AG10803 (cell line): Measurements from ENCODE around the gene CYFIP1.

Experiments used
- DNase-seq: peaks from one replicate; pipeline ENCODE4 v3.0.0; 2010; ENCODE audit warnings: low read depth
- H3K4me3 ChIP-seq: 2 replicates; pipeline ENCODE4 v1.5.1; 2011; ENCODE audit warnings: mild to moderate bottlenecking, low read length, control low read depth
- TF ChIP-seq, protein P1 (sequence below): conservative IDR thresholded peaks from 2 replicates; pipeline ENCODE4 v1.5.1; 2011; ENCODE audit warnings: mild to moderate bottlenecking, low read length, control low read depth, inconsistent platforms

CYFIP1 gene

DNA sequence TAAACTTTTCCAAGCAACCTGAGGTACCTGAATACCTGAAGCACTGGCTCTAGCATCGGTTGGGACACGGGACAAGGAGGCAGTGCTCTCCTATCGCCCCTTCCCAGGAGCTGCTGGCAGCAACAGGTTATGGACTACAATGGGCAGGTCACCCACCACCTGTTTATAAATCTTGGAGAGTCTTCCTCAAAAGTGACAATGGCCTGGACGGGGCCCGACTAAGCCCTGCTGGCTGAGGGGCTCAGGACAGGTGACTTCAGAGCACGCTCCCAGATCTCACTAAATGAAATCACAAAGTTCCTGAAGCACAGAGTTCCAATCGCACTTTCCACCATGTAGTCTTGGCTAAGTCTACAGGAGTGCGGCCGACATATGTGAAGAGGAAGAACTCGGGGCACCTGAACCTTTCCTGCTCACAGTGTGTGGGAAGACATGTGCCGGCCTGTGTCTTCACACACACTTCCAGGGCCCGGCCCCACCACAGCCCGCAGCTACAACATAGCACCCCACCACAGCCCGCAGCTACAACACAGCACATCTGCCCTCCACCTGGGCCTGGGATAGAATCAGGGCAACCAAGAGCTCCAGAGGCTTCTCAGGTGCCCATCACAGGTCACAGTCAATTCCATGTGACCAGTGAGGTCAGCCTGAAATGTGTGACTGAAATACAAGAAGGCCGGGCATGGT lies 12.9 kb downstream of the CYFIP1 start:
- H3K4me3 ChIP-seq: no peak overlapping the region
- DNase-seq: no peak
- TF ChIP-seq, protein P1, sequence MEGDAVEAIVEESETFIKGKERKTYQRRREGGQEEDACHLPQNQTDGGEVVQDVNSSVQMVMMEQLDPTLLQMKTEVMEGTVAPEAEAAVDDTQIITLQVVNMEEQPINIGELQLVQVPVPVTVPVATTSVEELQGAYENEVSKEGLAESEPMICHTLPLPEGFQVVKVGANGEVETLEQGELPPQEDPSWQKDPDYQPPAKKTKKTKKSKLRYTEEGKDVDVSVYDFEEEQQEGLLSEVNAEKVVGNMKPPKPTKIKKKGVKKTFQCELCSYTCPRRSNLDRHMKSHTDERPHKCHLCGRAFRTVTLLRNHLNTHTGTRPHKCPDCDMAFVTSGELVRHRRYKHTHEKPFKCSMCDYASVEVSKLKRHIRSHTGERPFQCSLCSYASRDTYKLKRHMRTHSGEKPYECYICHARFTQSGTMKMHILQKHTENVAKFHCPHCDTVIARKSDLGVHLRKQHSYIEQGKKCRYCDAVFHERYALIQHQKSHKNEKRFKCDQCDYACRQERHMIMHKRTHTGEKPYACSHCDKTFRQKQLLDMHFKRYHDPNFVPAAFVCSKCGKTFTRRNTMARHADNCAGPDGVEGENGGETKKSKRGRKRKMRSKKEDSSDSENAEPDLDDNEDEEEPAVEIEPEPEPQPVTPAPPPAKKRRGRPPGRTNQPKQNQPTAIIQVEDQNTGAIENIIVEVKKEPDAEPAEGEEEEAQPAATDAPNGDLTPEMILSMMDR: no peak

DNA sequence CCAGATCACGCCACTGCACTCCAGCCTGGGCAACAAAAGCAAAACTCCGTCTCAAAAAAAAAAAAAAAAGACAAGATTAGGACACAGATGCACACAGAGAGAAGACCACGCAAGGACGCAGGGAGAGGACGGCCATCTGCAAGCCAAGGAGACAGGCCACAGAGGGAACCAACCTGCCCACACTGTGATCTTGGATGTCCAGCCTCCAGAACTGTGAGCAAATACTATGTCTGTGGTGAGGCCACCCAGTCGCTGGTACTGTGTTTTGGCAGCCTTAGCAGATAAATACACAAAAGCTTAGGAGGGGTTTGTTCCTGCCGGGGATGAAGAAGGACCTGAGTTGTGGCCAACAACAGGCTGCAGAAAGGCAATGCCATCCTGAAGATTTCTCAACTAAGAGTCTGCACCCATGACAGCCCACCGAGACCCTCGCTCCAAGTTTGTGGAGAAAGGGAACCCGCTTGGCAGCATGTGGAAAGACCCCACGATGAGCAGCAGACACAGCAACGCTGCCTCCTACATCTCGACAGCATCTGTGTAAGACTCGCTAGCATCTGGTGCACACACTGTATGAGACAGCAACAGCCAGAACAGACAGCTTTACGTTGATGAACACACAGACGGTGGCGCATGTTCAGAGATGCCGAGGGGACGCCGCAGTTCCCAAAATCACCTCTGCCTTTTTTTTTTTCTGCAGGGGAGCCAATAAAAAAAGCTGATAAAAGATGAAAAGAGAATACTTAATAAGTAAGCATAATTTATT lies 13.7 kb downstream of the CYFIP1 start:
- no peak for DNase-seq
- no peak overlapping the region for H3K4me3 ChIP-seq
- TF ChIP-seq, protein P1: no peak

DNA sequence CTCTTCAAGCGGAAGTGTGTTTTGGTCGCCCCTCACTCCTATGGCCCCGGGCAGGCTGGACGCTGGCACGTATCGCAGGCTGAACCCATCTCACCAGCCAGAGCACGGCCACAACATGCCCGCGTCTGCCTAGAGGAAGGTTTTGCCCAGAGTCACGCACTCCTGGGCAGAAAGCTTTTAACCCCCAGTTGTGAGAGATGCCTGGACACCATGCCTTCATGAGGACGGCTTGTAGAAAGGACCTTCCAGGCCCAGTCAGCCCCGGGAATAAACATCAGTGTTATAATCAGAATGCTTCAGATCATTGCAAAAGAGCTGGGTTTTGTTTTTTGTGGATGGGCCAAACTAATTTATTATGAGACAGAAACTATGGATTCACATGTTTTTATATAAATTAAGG lies 16.5 kb downstream of the CYFIP1 start:
- peak overlapping the region; percentile 5; the same call in 1 of the 2 replicates for H3K4me3 ChIP-seq
- TF ChIP-seq, protein P1: no peak
- peak; percentile 53 for DNase-seq

DNA sequence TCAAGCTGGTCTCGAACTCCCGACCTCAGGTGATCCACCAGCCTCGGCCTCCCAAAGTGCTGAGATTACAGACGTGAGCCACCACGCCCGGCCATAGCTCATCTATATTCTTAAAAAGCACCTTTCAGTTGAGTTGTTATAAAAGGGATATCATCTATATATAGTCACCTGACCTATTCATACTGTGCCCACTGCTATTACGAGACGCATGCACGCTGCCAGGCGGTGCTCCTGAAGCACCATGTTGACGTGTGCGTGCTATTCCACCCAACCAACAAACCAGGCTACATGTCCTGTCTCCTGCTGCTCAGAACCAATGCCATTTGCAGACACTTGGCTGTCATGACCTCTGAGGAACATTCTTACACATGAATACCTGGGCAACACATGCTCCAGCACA lies 17.6 kb downstream of the CYFIP1 start:
- no peak overlapping the region for H3K4me3 ChIP-seq
- DNase-seq: no peak
- TF ChIP-seq, protein P1: no peak

DNA sequence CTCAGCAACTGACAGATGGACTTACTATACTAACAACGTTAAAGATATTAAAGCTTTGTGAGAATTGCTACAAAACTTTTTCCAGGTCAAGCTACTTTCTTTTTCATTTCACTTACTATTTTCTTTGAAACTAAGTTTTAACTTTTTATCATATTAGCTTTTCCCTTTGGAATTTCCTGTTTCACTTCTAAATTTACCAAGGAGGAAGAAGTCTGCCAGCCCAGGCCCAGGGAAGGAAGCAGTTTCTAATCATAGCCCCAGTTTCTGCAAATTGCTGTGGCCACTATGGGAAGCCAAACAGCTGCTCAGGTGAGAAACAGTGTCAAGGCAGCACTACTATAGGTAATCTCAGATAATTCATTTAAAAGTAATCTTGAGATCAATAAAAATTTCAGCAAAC lies 18.4 kb downstream of the CYFIP1 start:
- H3K4me3 ChIP-seq: 0 out of 2 replicates have a peak overlapping the region, but pooled peaks have one; percentile 6
- DNase-seq: peak; percentile 44
- TF ChIP-seq, protein P1: no peak

DNA sequence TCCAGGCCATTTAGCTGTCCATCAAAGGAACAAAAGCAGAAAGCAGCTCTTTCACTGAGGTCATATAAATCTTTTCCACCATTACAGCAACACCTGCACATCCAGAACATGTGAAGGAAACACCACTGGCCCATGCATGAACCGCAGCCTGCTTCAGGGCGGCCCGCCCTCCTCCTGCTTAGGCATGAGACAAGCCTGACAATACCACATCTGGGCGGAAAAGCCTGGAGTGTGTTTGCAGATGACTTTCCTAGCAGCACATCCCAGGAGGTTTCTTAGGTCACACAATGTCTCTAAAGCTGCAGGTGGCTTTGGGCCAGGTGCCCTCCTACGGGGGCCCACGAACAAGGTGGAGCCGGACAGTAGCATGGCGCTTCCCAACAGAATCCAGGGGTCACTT lies 19.6 kb downstream of the CYFIP1 start:
- TF ChIP-seq, protein P1: no peak
- DNase-seq: no peak
- no peak overlapping the region for H3K4me3 ChIP-seq

DNA sequence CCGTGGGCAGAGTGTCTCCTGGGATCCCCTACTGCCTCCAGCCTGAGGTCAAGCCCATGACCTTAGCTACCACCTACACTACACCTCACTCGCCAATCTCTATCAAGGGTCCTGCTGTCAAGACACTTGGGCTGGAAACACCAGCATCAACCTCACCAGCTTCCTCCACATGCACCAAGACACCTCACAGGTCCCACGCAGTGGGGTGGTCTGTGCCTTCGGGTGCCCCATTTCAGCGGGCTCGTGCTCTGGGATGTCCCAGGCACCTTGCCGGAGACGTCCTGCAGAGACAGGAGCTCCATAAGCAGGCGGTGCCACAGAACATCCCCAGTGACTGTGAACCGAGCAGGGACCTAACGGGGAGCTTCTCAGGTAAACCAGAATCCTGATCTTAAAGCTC lies 20.0 kb downstream of the CYFIP1 start:
- no peak for DNase-seq
- H3K4me3 ChIP-seq: no peak overlapping the region
- TF ChIP-seq, protein P1: no peak
